K562 (cell line): ENCODE data around the gene MXI1. TPM values are rescaled to one million over a fixed set of nuclear protein-coding genes. Genes with fewer than 3 reads are reported as not detected.

Experiments used
- ATAC-seq: fragments of 200-7000 bp; cut with Tn5 transposase; 3 replicates; pipeline ENCODE4 v1.9.1; 2020; ENCODE audit warnings: moderate library complexity
- BruUV-seq: library from RNA; stranded (reverse); fragments of 400-500 nt; replicated peaks from 2 replicates; lab custom pipeline; 2021; lab: Mats Ljungman, UMichigan
- CTCF ChIA-PET: fragments of 300-600 bp; formaldehyde crosslinking; extraction: SDS; loops from one replicate; lab custom pipeline; 2021; ENCODE audit warnings: low intra/inter-chr PET ratio; lab: Yijun Ruan, JAX
- POLR2A ChIA-PET: fragments of 300-600, 350-650 bp; sonication (Branson Sonifier 250); formaldehyde crosslinking; extraction: SDS; loops from one replicate; lab custom pipeline; 2021; ENCODE audit warnings: antibody characterized with exemption, inconsistent platforms; lab: Yijun Ruan, JAX
- DNase-seq, 4 experiments: peaks; one replicate each; pipeline versions ENCODE4 v3.0.0 to v3.0.0-alpha.2; 2011 to 2018; ENCODE audit warnings: low spot score in 3 of 4, mixed read lengths in 3 of 4; ENCODE audit errors: extremely low read depth in 1 of 4
- FAIRE-seq: peaks from 2 replicates; lab custom pipeline; 2011; peaks lifted over from hg19 to GRCh38; lab: Jason Lieb, UNC
- H2AFZ ChIP-seq: 2 replicates; pipeline ENCODE4 v1.6.0; 2011; ENCODE audit warnings: low read depth, low read length, control low read depth, inconsistent platforms
- H3K27ac ChIP-seq: fragments of 200-600 bp; 3 replicates; pipeline ENCODE4 v1.8.0; 2011; ENCODE audit warnings: low read depth, mild to moderate bottlenecking, control low read depth, inconsistent platforms, low read length, moderate library complexity, mixed read lengths; ENCODE audit errors: extremely low read depth
- H3K27me3 ChIP-seq, 2 experiments: fragments of 300-600 bp in 1 of 2; 2 replicates in 1 of 2; 3 replicates in 1 of 2; pipeline versions ENCODE4 v1.6.0 to v1.8.0; 2011; ENCODE audit warnings: inconsistent platforms in 2 of 2, low read length in 2 of 2, mild to moderate bottlenecking in 1 of 2, mixed read lengths in 1 of 2, moderate library complexity in 1 of 2; ENCODE audit not compliant: control insufficient read depth in 2 of 2, insufficient read depth in 2 of 2
- H3K36me3 ChIP-seq: fragments of 300-600 bp; 3 replicates; pipeline ENCODE4 v1.8.0; 2011; ENCODE audit warnings: mild to moderate bottlenecking, low read length, inconsistent platforms; ENCODE audit not compliant: control insufficient read depth, insufficient read depth
- H3K4me1 ChIP-seq, 2 experiments: fragments of 200-600 bp in 1 of 2; replicated peaks in 1 of 2; 2 replicates in 1 of 2; 3 replicates in 1 of 2; pipeline versions ENCODE4 v1.5.1 to v1.8.0; 2011; ENCODE audit warnings: inconsistent platforms in 2 of 2, low read length in 2 of 2, mild to moderate bottlenecking in 1 of 2, mixed read lengths in 1 of 2, moderate library complexity in 1 of 2; ENCODE audit not compliant: control insufficient read depth in 2 of 2, insufficient read depth in 2 of 2
- H3K4me2 ChIP-seq: 2 replicates; pipeline ENCODE4 v1.6.1; 2011; ENCODE audit warnings: low read length, control low read depth, inconsistent platforms, mixed read lengths; ENCODE audit not compliant: insufficient read depth
- H3K4me3 ChIP-seq: fragments of 200-600 bp; sonication (generic), shearing (Covaris generic); 2 replicates; pipeline ENCODE4 v1.5.1; 2016; ENCODE audit warnings: control low read depth, inconsistent platforms
- H3K79me2 ChIP-seq: fragments of 200-600 bp; 3 replicates; pipeline ENCODE4 v1.8.0; 2011; ENCODE audit warnings: low read length, inconsistent platforms; ENCODE audit not compliant: control insufficient read depth, insufficient read depth
- H3K9ac ChIP-seq, 2 experiments: 2 replicates each; pipeline versions ENCODE4 v1.6.0 to v1.6.1; 2011; ENCODE audit warnings: low read depth in 2 of 2, low read length in 2 of 2, control low read depth in 1 of 2, inconsistent platforms in 1 of 2, mild to moderate bottlenecking in 1 of 2, mixed read lengths in 1 of 2; ENCODE audit not compliant: insufficient read depth in 1 of 2
- H3K9me1 ChIP-seq: one replicate; pipeline ENCODE4 v1.6.0; 2011; ENCODE audit warnings: inconsistent platforms, mild to moderate bottlenecking, low read length, moderate library complexity; ENCODE audit not compliant: control insufficient read depth, insufficient read depth
- H3K9me3 ChIP-seq: replicated peaks from 2 replicates; pipeline ENCODE4 v1.5.1; 2011; ENCODE audit warnings: low read depth, low read length, inconsistent platforms; ENCODE audit not compliant: control insufficient read depth, insufficient read depth
- H4K20me1 ChIP-seq: replicated peaks from 2 replicates; pipeline ENCODE4 v1.6.1; 2011; ENCODE audit warnings: low read length, inconsistent platforms, mixed read lengths; ENCODE audit not compliant: control insufficient read depth, insufficient read depth
- GTF2F1 ChIP-seq: IDR thresholded peaks from 2 replicates; pipeline ENCODE4 v1.6.1; 2011; ENCODE audit warnings: low read depth, low read length, improper control_type of control experiment
- ILF3 ChIP-seq: fragments of 450-650 bp; IDR thresholded peaks from 2 replicates; pipeline ENCODE4 v1.6.1; 2018; ENCODE audit warnings: antibody characterized with exemption, mild to moderate bottlenecking, moderate library complexity, borderline replicate concordance
- NFXL1 ChIP-seq: fragments of 450-650 bp; formaldehyde crosslinking; IDR thresholded peaks from 2 replicates; pipeline ENCODE4 v1.4.0; 2021; ENCODE audit warnings: mild to moderate bottlenecking
- NR2F6 ChIP-seq: fragments of 450-650 bp; formaldehyde crosslinking; IDR thresholded peaks from 2 replicates; pipeline ENCODE4 v1.4.0; 2020; ENCODE audit warnings: mild to moderate bottlenecking
- SUPT5H ChIP-seq: fragments of 450-650 bp; IDR thresholded peaks from 2 replicates; pipeline ENCODE4 v1.6.1; 2016
- YY1 ChIP-seq, 3 experiments: IDR thresholded peaks; 2 replicates each; pipeline ENCODE4 v1.6.1; 2011; ENCODE audit warnings: low read length in 2 of 3, mild to moderate bottlenecking in 2 of 3, moderate library complexity in 2 of 3, borderline replicate concordance in 1 of 3, control low read depth in 1 of 3, low read depth in 1 of 3; ENCODE audit not compliant: insufficient read depth in 3 of 3, insufficient replicate concordance in 2 of 3, control insufficient read depth in 1 of 3, insufficient read length in 1 of 3; ENCODE audit errors: extremely low read depth in 1 of 3
- WGBS: fragments of 100-300 bp; shearing (Covaris generic); methylation state at CpG from one replicate; pipeline ENCODE4 v1.1.6; 2016; ENCODE audit warnings: low coverage, mixed read lengths; ENCODE audit not compliant: insufficient coverage; ENCODE audit errors: missing lambda C conversion rate; 5-methylcytosine and 5-hydroxymethylcytosine counted together
- in situ Hi-C: fragments of 300-500 bp; cut with MboI; formaldehyde crosslinking; loops from 4 replicates; pipeline ENCODE4 v1.15.0; 2018; ENCODE audit warnings: inconsistent platforms, mixed read lengths
- intact Hi-C: fragments of 100-400 bp; cut with micrococcal nuclease; formaldehyde crosslinking; loops from 2 replicates; pipeline ENCODE4 v1.14.2; 2022
- polyA plus RNA-seq, 8 experiments: library from polyadenylated mRNA; depleted of rRNA in 4 of 8; stranded (reverse) in 5 of 8; unstranded in 3 of 8; fragments of >200 nt; fragmentation: Nextera tagmentation in 2 of 8; fragmentation: Illumina TruSeq in 1 of 8; extraction: Ambion mirVana in 2 of 8; extraction: Trizol in 1 of 8; gene quantifications; 2 replicates each; pipeline versions ENCODE4 v1.2.1 to v1.2.3, GENCODE V29; 2011 to 2014; ENCODE audit warnings: inconsistent platforms in 1 of 8, missing spikeins in 1 of 8
- total RNA-seq, 7 experiments: library from RNA; depleted of rRNA in 6 of 7; stranded (reverse); fragments of >200 nt in 6 of 7; fragmentation: Illumina TruSeq in 2 of 7; extraction: Trizol in 2 of 7; gene quantifications; 2 replicates each; pipeline versions ENCODE4 v1.2.1 to v1.2.3, GENCODE V29; 2011 to 2021; ENCODE audit warnings: low replicate concordance in 1 of 7
- TF ChIP-seq, protein P1 (sequence below), 2 experiments: fragments of 150-350 bp in 1 of 2; IDR thresholded peaks; 2 replicates each; pipeline ENCODE4 v1.6.1; 2012 to 2016; ENCODE audit warnings: low read depth in 2 of 2, low read length in 2 of 2, mild to moderate bottlenecking in 1 of 2, moderate library complexity in 1 of 2

MXI1 gene
- total and polyA plus RNA-seq, 9 of the 15 experiments (the other 6 are each of a cell fraction or from before 2014, with no cell fraction given), result 9.1 to 23.7 (median 14.8) TPM

DNA sequence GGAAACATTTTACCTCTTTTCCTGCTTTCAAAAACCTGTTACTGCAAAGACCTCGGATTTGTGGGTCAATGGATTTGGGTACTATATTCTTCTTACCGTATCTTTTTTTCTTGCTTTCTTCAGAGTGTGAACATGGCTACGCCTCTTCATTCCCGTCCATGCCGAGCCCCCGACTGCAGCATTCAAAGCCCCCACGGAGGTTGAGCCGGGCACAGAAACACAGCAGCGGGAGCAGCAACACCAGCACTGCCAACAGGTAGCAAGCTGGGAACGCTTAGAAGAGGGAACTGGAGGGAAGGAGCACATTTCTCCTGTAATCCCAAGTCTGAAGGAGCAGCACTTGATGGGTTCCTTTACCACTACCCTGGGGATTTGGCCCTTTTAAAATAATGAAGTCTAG lies 20.7 kb downstream of the MXI1 start:
- TF ChIP-seq NFXL1 (CRISPR knock-in tag) (no peak), YY1 (IDR thresholded peaks at IDR 0.05; ENCODE audit: borderline replicate concordance in 1 of 3, control insufficient read depth in 1 of 3, extremely low read depth in 1 of 3, insufficient read depth in 3 of 3, insufficient read length in 1 of 3, insufficient replicate concordance in 2 of 3, low read depth in 1 of 3, low read length in 2 of 3) (no peak), NR2F6 (CRISPR knock-in tag) (no peak), GTF2F1 (no peak), ILF3 (no peak), SUPT5H (no peak)
- TF ChIP-seq, protein P1, sequence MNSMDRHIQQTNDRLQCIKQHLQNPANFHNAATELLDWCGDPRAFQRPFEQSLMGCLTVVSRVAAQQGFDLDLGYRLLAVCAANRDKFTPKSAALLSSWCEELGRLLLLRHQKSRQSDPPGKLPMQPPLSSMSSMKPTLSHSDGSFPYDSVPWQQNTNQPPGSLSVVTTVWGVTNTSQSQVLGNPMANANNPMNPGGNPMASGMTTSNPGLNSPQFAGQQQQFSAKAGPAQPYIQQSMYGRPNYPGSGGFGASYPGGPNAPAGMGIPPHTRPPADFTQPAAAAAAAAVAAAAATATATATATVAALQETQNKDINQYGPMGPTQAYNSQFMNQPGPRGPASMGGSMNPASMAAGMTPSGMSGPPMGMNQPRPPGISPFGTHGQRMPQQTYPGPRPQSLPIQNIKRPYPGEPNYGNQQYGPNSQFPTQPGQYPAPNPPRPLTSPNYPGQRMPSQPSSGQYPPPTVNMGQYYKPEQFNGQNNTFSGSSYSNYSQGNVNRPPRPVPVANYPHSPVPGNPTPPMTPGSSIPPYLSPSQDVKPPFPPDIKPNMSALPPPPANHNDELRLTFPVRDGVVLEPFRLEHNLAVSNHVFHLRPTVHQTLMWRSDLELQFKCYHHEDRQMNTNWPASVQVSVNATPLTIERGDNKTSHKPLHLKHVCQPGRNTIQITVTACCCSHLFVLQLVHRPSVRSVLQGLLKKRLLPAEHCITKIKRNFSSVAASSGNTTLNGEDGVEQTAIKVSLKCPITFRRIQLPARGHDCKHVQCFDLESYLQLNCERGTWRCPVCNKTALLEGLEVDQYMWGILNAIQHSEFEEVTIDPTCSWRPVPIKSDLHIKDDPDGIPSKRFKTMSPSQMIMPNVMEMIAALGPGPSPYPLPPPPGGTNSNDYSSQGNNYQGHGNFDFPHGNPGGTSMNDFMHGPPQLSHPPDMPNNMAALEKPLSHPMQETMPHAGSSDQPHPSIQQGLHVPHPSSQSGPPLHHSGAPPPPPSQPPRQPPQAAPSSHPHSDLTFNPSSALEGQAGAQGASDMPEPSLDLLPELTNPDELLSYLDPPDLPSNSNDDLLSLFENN (IDR thresholded peaks at IDR 0.05; ENCODE audit: low read depth in 2 of 2, low read length in 2 of 2), result no peak
- POLR2A ChIA-PET, result no interaction called here
- no peaks in the 10 kb centered on the region for H4K20me1 ChIP-seq
- peaks cover 60% of the 10 kb centered on the region for H3K79me2 ChIP-seq
- H3K9me1 ChIP-seq, result no peaks in the 10 kb centered on the region
- no peak overlapping the region for H3K27ac ChIP-seq
- H3K4me1 ChIP-seq, result peaks cover 16 to 19% of the 10 kb centered on the region in 2 experiments; a peak in 4 of 5 replicates
- H3K27me3 ChIP-seq, result no peaks in the 10 kb centered on the region
- H3K9ac ChIP-seq, result peak overlapping the region; percentile 53 to 69; a peak in 2 of 4 replicates
- WGBS, result 74% methylated on average over 9 of the region's 10 CpGs
- no peak for ATAC-seq
- peaks cover 27% of the 10 kb centered on the region; the same call in 2 of the 3 replicates for H3K36me3 ChIP-seq
- H3K4me2 ChIP-seq, result peak overlapping the region; percentile 63; the same call in 1 of the 2 replicates
- CTCF ChIA-PET, result no interaction called here
- in situ Hi-C loops (no loop called here), intact Hi-C loops (loop anchor here (5.0 kb wide), 2 partner anchors 49 to 91 kb away; no protein-coding TSS in a partner anchor)
- H3K9me3 ChIP-seq, result no peaks in the 10 kb centered on the region
- no peak overlapping the region for H3K4me3 ChIP-seq
- no TSS peak for BruUV-seq
- no peak for DNase-seq
- no peak for FAIRE-seq
- no peak overlapping the region for H2AFZ ChIP-seq
